Fibroblast of pulmonary artery (primary cell): ENCODE data around the gene CDC25B.

Experiments
- DNase-seq: peaks from one replicate; pipeline ENCODE4 v3.0.0-alpha.2; 2010; ENCODE audit warnings: low read depth
- H3K4me3 ChIP-seq: replicated peaks from 2 replicates; pipeline ENCODE4 v1.5.1; 2011; ENCODE audit warnings: low read depth, mild to moderate bottlenecking, control low read depth, low read length, moderate library complexity
- CTCF ChIP-seq: IDR thresholded peaks from 2 replicates; pipeline ENCODE4 v1.5.1; 2011; ENCODE audit warnings: mild to moderate bottlenecking, control low read depth, low read length, inconsistent platforms; ENCODE audit errors: missing control alignments

Gene CDC25B

DNA sequence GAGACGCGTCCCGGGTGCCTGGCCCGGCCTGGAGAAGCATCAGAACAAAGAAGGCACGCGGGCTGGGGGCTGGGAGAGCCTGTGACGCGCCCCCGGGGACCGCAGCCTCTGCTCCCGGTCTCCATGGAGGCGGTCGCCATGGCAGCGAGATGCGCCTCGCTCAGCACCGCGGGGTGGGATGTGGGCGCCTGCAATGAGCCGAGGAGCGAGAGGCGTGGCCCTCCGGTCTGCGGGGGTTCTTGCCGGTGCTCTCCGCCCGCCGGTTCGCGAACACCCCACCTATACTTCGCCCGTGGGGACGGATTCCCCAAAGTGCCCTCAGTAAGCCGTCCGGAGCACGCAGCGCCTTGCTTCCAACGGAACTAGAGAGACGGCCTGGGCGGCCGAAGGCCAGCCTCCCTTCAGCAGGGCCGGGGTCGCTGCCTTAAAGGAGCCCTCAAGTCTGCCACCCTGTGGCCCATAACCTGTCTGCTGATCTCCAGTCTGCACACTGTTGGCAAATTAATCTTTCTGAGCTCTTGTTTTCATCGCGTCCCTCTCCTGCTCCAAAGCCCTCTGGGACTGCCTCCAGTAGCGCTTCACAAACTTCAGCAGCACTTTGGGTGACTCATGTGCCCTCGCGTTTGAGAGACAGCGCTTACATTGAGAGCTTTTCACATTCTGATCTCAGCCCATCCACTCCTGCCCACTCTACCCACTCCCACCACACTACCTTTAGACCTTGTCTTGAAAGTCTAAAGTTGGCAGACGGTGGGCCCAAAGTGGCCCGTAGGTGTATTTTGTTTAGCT, 27.6 kb upstream of the CDC25B start:
- peak overlapping the region; percentile 72 for H3K4me3 ChIP-seq
- peak; percentile 73 for DNase-seq
- peak; percentile 44 for TF ChIP-seq CTCF

- DNase-seq = no peak
- no peak for TF ChIP-seq CTCF
- H3K4me3 ChIP-seq = no peak overlapping the region
These were observed 24.5 kb upstream of the CDC25B start for GRCh38 chr20:3771552-3772058.

DNA sequence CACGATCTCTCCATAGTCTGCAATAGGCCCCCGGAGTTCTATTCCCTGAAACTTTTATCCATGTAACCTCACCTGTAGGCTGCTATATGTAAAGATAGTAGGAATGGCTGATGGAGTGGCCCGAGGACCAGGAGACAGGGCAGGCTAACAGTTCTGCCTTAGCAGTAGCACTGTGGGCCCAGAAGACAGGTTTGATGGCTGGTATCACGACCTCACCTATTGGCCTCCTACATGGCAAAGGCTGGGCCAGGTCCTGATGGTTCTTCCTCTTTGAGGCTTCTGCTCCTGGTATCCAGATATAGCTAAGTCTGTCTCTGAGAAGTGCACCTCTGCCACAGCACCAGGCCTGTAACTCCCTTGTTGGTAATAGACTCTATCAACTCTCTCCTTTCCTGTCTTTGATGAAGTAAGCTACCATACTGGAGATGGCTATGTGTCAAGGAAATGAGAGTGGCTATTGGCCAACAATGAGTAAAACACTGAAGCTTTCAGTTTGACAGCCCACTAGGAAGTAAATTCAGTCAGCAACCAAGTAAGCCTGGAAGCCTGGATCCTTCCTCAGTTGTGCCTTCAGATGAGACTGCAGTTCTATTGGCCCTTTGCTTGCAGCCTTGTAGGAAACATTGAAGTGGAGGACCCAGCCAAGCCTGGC, 20.5 kb upstream of the CDC25B start:
- H3K4me3 ChIP-seq = no peak overlapping the region
- TF ChIP-seq CTCF = no peak
- no peak for DNase-seq

GRCh38 chr20:3777381-3777715, 18.8 kb upstream of the CDC25B start:
- TF ChIP-seq CTCF = no peak
- peak overlapping the region; percentile 53 for H3K4me3 ChIP-seq
- no peak for DNase-seq

- DNase-seq = peak; percentile 50
- H3K4me3 ChIP-seq = peak overlapping the region; percentile 53
- no peak for TF ChIP-seq CTCF
These were observed 18.1 kb upstream of the CDC25B start for GRCh38 chr20:3777716-3778629.

GRCh38 chr20:3778976-3779375, 17.1 kb upstream of the CDC25B start:
- no peak for TF ChIP-seq CTCF
- no peak for DNase-seq
- no peak overlapping the region for H3K4me3 ChIP-seq
